Liver (tissue), 9 donors: ENCODE data around the gene FAM210B. TPM values are rescaled to one million over a fixed set of nuclear protein-coding genes. Genes with fewer than 3 reads are reported as not detected.

Experiments
- DNase-seq: peaks from one replicate; pipeline ENCODE4 v3.0.0-alpha.2; 2017; ENCODE audit warnings: low spot score
- H3K27ac ChIP-seq, 2 donors: one replicate each; pipeline ENCODE4 v1.7.0; 2013; ENCODE audit warnings: inconsistent platforms in 2 of 2, low read length in 2 of 2, control low read depth in 1 of 2, low read depth in 1 of 2, mild to moderate bottlenecking in 1 of 2
- H3K27me3 ChIP-seq, 4 donors: one replicate each; pipeline versions ENCODE4 v1.6.1 to v1.7.0; 2013; ENCODE audit warnings: low read length in 3 of 4, inconsistent platforms in 1 of 4, mild to moderate bottlenecking in 1 of 4, moderate library complexity in 1 of 4; ENCODE audit not compliant: control insufficient read depth in 4 of 4, insufficient read depth in 4 of 4
- H3K36me3 ChIP-seq, 4 donors: one replicate each; pipeline versions ENCODE4 v1.6.1 to v1.7.0; 2013; ENCODE audit warnings: low read length in 3 of 4, mild to moderate bottlenecking in 3 of 4, low read depth in 1 of 4, moderate library complexity in 1 of 4; ENCODE audit not compliant: control insufficient read depth in 4 of 4, insufficient read depth in 3 of 4
- H3K4me1 ChIP-seq, 4 donors: one replicate each; pipeline versions ENCODE4 v1.6.1 to v1.7.0; 2013; ENCODE audit warnings: low read length in 3 of 4, mild to moderate bottlenecking in 3 of 4, moderate library complexity in 1 of 4; ENCODE audit not compliant: control insufficient read depth in 4 of 4, insufficient read depth in 4 of 4
- H3K4me3 ChIP-seq, 3 donors: one replicate each; pipeline versions ENCODE4 v1.6.1 to v1.7.0; 2013; ENCODE audit warnings: low read length in 3 of 3, control low read depth in 1 of 3, low read depth in 1 of 3, mild to moderate bottlenecking in 1 of 3
- H3K9ac ChIP-seq, 2 donors: one replicate each; pipeline ENCODE4 v1.7.0; 2013; ENCODE audit warnings: low read length in 2 of 2, mild to moderate bottlenecking in 2 of 2, moderate library complexity in 2 of 2, control low read depth in 1 of 2, low read depth in 1 of 2
- H3K9me3 ChIP-seq, 4 donors: one replicate each; pipeline versions ENCODE4 v1.6.1 to v1.7.0; 2013; ENCODE audit warnings: low read length in 3 of 4; ENCODE audit not compliant: control insufficient read depth in 4 of 4
- EGR1 ChIP-seq, 2 donors: IDR thresholded peaks; 2 replicates each; pipeline ENCODE4 v1.6.1; 2016 to 2018; ENCODE audit warnings: antibody characterized with exemption in 2 of 2, low read depth in 2 of 2
- FOXA1 ChIP-seq: IDR thresholded peaks from 2 replicates; pipeline ENCODE4 v1.6.1; 2016; ENCODE audit warnings: antibody characterized with exemption
- FOXA2 ChIP-seq: IDR thresholded peaks from 2 replicates; pipeline ENCODE4 v1.6.1; 2016; ENCODE audit warnings: antibody characterized with exemption
- GABPA ChIP-seq, 2 donors: IDR thresholded peaks in 1 of 2; conservative IDR thresholded peaks in 1 of 2; 2 replicates each; pipeline ENCODE4 v1.6.1; 2016; ENCODE audit warnings: antibody characterized with exemption in 2 of 2, mild to moderate bottlenecking in 1 of 2, moderate library complexity in 1 of 2
- HNF4A ChIP-seq, 2 donors: conservative IDR thresholded peaks; 2 replicates each; pipeline ENCODE4 v1.6.1; 2016; ENCODE audit warnings: antibody characterized with exemption in 2 of 2, mild to moderate bottlenecking in 2 of 2
- HNF4G ChIP-seq: IDR thresholded peaks from 2 replicates; pipeline ENCODE4 v1.6.1; 2016; ENCODE audit warnings: antibody characterized with exemption
- JUND ChIP-seq, 2 donors: IDR thresholded peaks; 2 replicates each; pipeline ENCODE4 v1.6.1; 2016; ENCODE audit warnings: antibody characterized with exemption in 2 of 2
- NR2F2 ChIP-seq: IDR thresholded peaks from 2 replicates; pipeline ENCODE4 v1.6.1; 2016; ENCODE audit warnings: antibody characterized with exemption
- RAD21 ChIP-seq, 2 donors: IDR thresholded peaks; 2 replicates each; pipeline ENCODE4 v1.6.1; 2016; ENCODE audit warnings: antibody characterized with exemption in 2 of 2, mild to moderate bottlenecking in 2 of 2
- RXRA ChIP-seq, 2 donors: IDR thresholded peaks; 2 replicates each; pipeline ENCODE4 v1.6.1; 2017 to 2018; ENCODE audit warnings: antibody characterized with exemption in 2 of 2, mild to moderate bottlenecking in 1 of 2
- SP1 ChIP-seq: IDR thresholded peaks from 2 replicates; pipeline ENCODE4 v1.6.1; 2018; ENCODE audit warnings: antibody characterized with exemption, mild to moderate bottlenecking
- TAF1 ChIP-seq: conservative IDR thresholded peaks from 2 replicates; pipeline ENCODE4 v1.6.1; 2016; ENCODE audit warnings: antibody characterized with exemption, mild to moderate bottlenecking
- YY1 ChIP-seq: IDR thresholded peaks from 2 replicates; pipeline ENCODE4 v1.6.1; 2016; ENCODE audit warnings: antibody characterized with exemption, mild to moderate bottlenecking
- WGBS: extraction: QIAGEN DNeasy Blood & Tissue Kit; methylation state at CpG from one replicate; pipeline ENCODE4 v1.1.7; 2013; 5-methylcytosine and 5-hydroxymethylcytosine counted together
- polyA plus RNA-seq, 2 donors: library from polyadenylated mRNA; stranded (reverse) in 1 of 2; unstranded in 1 of 2; fragments of 200-250 nt in 1 of 2; fragments of >200 nt in 1 of 2; fragmentation: Nextera tagmentation in 1 of 2; extraction: Ambion mirVana in 1 of 2; gene quantifications; one replicate each; pipeline versions ENCODE4 v1.2.1 to v1.2.3, GENCODE V29; 2013 to 2015
- total RNA-seq, 2 donors: library from RNA; depleted of rRNA; stranded (reverse); fragments of >200 nt; gene quantifications; one replicate each; pipeline ENCODE4 v1.2.3, GENCODE V29; 2014
- TF ChIP-seq, protein P1 (sequence below): IDR thresholded peaks from 2 replicates; pipeline ENCODE4 v1.6.1; 2016; ENCODE audit warnings: antibody characterized with exemption
- TF ChIP-seq, protein P2 (sequence below): IDR thresholded peaks from 2 replicates; pipeline ENCODE4 v1.6.1; 2016; ENCODE audit warnings: antibody characterized with exemption
- TF ChIP-seq, protein P3 (sequence below): IDR thresholded peaks from 2 replicates; pipeline ENCODE4 v1.6.1; 2016; ENCODE audit warnings: antibody characterized with exemption
- TF ChIP-seq, protein P4 (sequence below): fragments of 150-350 bp; IDR thresholded peaks from 2 replicates; pipeline ENCODE4 v1.5.1; 2017; ENCODE audit warnings: improper control_type of control experiment, low read depth, low read length; ENCODE audit not compliant: missing input control
- TF ChIP-seq, protein P5 (sequence below): IDR thresholded peaks from 2 replicates; pipeline ENCODE4 v1.6.1; 2016; ENCODE audit warnings: antibody characterized with exemption, mild to moderate bottlenecking
- donor health status: healthy.
- donor health status: healthy.
- donor health status: healthy.
- donor health status: healthy.
- donor health status: healthy.

The FAM210B gene
- total and polyA plus RNA-seq, 4 donors, result 21.8 to 139 (median 30.7) TPM

DNA sequence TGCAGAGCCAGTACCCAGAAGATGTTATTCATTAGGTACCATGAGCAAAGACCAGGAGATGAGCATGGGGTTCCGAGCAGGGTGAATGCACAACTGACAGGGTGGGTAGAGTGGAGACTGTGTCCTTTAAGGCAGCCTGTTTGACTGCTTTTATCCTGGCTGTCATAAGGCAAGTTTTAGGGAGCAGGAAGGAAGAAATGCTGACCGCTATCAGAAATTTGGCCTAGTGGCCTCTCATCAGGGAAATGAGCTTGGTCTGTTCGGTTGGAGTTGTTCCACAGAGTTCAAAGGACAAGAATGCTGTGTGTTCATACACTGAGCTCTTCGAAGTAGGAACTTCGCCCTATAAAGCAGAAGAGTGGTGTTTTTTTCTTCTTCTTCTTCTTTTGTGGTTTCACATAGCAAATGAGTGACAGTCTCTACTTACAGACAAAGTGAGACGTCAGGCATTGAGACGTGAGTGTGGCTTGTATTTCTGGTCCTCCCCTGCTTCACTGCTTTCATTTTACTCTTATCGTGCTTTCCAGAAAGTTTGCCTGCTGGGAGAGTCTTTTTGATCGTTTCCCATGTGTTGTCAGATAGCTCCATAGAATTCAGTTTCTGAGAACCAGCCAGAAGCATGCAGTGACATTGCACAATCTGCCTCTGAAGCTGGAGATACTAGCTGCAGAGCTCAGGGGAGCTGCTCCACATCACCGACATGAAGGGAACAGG lies 53.1 kb downstream of the FAM210B start, which contains the start of gene CASS4:
Gene CASS4, plus strand, starts transcription at position 502 of the 714 bp plus-strand sequence. Its CDS starts 199 bp downstream, at position 701.
- peak within 1 kb of the TSS; percentile 15 to 44 (median 38) for H3K4me3 ChIP-seq
- H3K27me3 ChIP-seq, result no peaks in the 10 kb centered on the region
- peak; percentile 50 for DNase-seq
- H3K9me3 ChIP-seq, result no peaks in the 10 kb centered on the region
- peak within 1 kb of the TSS; percentile 78 to 83 for H3K27ac ChIP-seq
- peaks cover 2 to 30% (median 23%) of the 10 kb centered on the region in 4 donors for H3K4me1 ChIP-seq
- peaks cover 6 to 8% (median 7%) of the 10 kb centered on the region in 4 donors for H3K36me3 ChIP-seq
- WGBS, result 12% methylated on average over 10 of the region's 10 CpGs
- H3K9ac ChIP-seq, result peak within 1 kb of the TSS in 1 of 2 donors; percentile 30
- TF ChIP-seq FOXA2 (peak; percentile 17), RXRA (IDR thresholded peaks at IDR 0.05) (peak in 1 of 2 donors; percentile 71), GABPA (IDR thresholded peaks at IDR 0.05 in 1 of 2, conservative IDR thresholded peaks at IDR 0.05 in 1 of 2) (peak in 1 of 2 donors; percentile 54), NR2F2 (peak; percentile 90), RAD21 (IDR thresholded peaks at IDR 0.05) (peak; percentile 37 to 40), EGR1 (IDR thresholded peaks at IDR 0.05; ENCODE audit: low read depth in 2 of 2) (peak in 1 of 2 donors; percentile 64), TAF1 (peak; percentile 66), HNF4G (peak; percentile 41), FOXA1 (no peak), YY1 (peak; percentile 72), JUND (IDR thresholded peaks at IDR 0.05) (peak in 1 of 2 donors; percentile 39), SP1 (peak; percentile 92), HNF4A (conservative IDR thresholded peaks at IDR 0.05) (peak; percentile 82 to 86)
- TF ChIP-seq, protein P1, sequence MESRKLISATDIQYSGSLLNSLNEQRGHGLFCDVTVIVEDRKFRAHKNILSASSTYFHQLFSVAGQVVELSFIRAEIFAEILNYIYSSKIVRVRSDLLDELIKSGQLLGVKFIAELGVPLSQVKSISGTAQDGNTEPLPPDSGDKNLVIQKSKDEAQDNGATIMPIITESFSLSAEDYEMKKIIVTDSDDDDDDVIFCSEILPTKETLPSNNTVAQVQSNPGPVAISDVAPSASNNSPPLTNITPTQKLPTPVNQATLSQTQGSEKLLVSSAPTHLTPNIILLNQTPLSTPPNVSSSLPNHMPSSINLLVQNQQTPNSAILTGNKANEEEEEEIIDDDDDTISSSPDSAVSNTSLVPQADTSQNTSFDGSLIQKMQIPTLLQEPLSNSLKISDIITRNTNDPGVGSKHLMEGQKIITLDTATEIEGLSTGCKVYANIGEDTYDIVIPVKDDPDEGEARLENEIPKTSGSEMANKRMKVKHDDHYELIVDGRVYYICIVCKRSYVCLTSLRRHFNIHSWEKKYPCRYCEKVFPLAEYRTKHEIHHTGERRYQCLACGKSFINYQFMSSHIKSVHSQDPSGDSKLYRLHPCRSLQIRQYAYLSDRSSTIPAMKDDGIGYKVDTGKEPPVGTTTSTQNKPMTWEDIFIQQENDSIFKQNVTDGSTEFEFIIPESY, result no peak
- TF ChIP-seq, protein P2, sequence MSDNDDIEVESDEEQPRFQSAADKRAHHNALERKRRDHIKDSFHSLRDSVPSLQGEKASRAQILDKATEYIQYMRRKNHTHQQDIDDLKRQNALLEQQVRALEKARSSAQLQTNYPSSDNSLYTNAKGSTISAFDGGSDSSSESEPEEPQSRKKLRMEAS, result peak; percentile 80
- TF ChIP-seq, protein P3, sequence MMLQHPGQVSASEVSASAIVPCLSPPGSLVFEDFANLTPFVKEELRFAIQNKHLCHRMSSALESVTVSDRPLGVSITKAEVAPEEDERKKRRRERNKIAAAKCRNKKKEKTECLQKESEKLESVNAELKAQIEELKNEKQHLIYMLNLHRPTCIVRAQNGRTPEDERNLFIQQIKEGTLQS, result no peak
- TF ChIP-seq, protein P4, sequence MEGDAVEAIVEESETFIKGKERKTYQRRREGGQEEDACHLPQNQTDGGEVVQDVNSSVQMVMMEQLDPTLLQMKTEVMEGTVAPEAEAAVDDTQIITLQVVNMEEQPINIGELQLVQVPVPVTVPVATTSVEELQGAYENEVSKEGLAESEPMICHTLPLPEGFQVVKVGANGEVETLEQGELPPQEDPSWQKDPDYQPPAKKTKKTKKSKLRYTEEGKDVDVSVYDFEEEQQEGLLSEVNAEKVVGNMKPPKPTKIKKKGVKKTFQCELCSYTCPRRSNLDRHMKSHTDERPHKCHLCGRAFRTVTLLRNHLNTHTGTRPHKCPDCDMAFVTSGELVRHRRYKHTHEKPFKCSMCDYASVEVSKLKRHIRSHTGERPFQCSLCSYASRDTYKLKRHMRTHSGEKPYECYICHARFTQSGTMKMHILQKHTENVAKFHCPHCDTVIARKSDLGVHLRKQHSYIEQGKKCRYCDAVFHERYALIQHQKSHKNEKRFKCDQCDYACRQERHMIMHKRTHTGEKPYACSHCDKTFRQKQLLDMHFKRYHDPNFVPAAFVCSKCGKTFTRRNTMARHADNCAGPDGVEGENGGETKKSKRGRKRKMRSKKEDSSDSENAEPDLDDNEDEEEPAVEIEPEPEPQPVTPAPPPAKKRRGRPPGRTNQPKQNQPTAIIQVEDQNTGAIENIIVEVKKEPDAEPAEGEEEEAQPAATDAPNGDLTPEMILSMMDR, result no peak
- TF ChIP-seq, protein P5, sequence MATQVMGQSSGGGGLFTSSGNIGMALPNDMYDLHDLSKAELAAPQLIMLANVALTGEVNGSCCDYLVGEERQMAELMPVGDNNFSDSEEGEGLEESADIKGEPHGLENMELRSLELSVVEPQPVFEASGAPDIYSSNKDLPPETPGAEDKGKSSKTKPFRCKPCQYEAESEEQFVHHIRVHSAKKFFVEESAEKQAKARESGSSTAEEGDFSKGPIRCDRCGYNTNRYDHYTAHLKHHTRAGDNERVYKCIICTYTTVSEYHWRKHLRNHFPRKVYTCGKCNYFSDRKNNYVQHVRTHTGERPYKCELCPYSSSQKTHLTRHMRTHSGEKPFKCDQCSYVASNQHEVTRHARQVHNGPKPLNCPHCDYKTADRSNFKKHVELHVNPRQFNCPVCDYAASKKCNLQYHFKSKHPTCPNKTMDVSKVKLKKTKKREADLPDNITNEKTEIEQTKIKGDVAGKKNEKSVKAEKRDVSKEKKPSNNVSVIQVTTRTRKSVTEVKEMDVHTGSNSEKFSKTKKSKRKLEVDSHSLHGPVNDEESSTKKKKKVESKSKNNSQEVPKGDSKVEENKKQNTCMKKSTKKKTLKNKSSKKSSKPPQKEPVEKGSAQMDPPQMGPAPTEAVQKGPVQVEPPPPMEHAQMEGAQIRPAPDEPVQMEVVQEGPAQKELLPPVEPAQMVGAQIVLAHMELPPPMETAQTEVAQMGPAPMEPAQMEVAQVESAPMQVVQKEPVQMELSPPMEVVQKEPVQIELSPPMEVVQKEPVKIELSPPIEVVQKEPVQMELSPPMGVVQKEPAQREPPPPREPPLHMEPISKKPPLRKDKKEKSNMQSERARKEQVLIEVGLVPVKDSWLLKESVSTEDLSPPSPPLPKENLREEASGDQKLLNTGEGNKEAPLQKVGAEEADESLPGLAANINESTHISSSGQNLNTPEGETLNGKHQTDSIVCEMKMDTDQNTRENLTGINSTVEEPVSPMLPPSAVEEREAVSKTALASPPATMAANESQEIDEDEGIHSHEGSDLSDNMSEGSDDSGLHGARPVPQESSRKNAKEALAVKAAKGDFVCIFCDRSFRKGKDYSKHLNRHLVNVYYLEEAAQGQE, result peak; percentile 79
